GM18858 (cell line): ENCODE data around the gene KRT40.

Experiments
- ATAC-seq: cut with Tn5 transposase; IDR thresholded peaks from one replicate; pipeline ENCODE4 v1.9.1; 2021; ENCODE audit not compliant: unreplicated experiment

Gene KRT40

GRCh38 chr17:40997361-40997760 is 13.2 kb upstream of the KRT40 start:
- no peak for ATAC-seq

GRCh38 chr17:40996829-40997228 is 12.7 kb upstream of the KRT40 start:
- no peak for ATAC-seq

GRCh38 chr17:40995116-40995515 is 11.0 kb upstream of the KRT40 start:
- ATAC-seq = no peak

- ATAC-seq = no peak
Observed at GRCh38 chr17:40993839-40994238, 9.7 kb upstream of the KRT40 start, which contains the start of gene KRTAP3-3. KRTAP3-3 (minus strand) TSS chr17:40994164; CDS start chr17:40994097, 67 bp downstream.

- no peak for ATAC-seq
Observed at GRCh38 chr17:40993084-40993483, 9.0 kb upstream of the KRT40 start.

GRCh38 chr17:40992666-40993065 is 8.5 kb upstream of the KRT40 start:
- ATAC-seq = no peak

- no peak for ATAC-seq
Observed at GRCh38 chr17:40986920-40987319, 2.8 kb upstream of the KRT40 start.

GRCh38 chr17:40981115-40981514 is 3.0 kb downstream of the KRT40 start:
- no peak for ATAC-seq

- no peak for ATAC-seq
Observed at GRCh38 chr17:40980596-40980995, 3.5 kb downstream of the KRT40 start.

- ATAC-seq = no peak
Observed at GRCh38 chr17:40980117-40980516, 4.0 kb downstream of the KRT40 start.

GRCh38 chr17:40978575-40979151 is 5.5 kb downstream of the KRT40 start:
- no peak for ATAC-seq

GRCh38 chr17:40975516-40975915 is 8.6 kb downstream of the KRT40 start:
- no peak for ATAC-seq

GRCh38 chr17:40974366-40974765 is 9.8 kb downstream of the KRT40 start:
- ATAC-seq = no peak

GRCh38 chr17:40967582-40967981 is 16.5 kb downstream of the KRT40 start:
- ATAC-seq = no peak

GRCh38 chr17:40966848-40967247 is 17.3 kb downstream of the KRT40 start, which contains the start of gene KRT39:
KRT39 (minus strand) TSS chr17:40966948; CDS start chr17:40966856, 92 bp downstream.
- no peak for ATAC-seq

- no peak for ATAC-seq
Observed at GRCh38 chr17:40963838-40964237, 20.3 kb downstream of the KRT40 start.

- no peak for ATAC-seq
Observed at GRCh38 chr17:40962059-40962561, 22.0 kb downstream of the KRT40 start.

- no peak for ATAC-seq
Observed at GRCh38 chr17:40961591-40961990, 22.5 kb downstream of the KRT40 start.

GRCh38 chr17:40960144-40960543 is 24.0 kb downstream of the KRT40 start:
- ATAC-seq = no peak

GRCh38 chr17:40958086-40958953 is 25.8 kb downstream of the KRT40 start:
- no peak for ATAC-seq

- no peak for ATAC-seq
Observed at GRCh38 chr17:40956401-40957254, 27.5 kb downstream of the KRT40 start.
